Measurements from ENCODE around the gene UBE2I.

GRCh38 chr16:1350691-1351090, 41.3 kb downstream of the UBE2I start:
- TF ChIP-seq, protein P1, sequence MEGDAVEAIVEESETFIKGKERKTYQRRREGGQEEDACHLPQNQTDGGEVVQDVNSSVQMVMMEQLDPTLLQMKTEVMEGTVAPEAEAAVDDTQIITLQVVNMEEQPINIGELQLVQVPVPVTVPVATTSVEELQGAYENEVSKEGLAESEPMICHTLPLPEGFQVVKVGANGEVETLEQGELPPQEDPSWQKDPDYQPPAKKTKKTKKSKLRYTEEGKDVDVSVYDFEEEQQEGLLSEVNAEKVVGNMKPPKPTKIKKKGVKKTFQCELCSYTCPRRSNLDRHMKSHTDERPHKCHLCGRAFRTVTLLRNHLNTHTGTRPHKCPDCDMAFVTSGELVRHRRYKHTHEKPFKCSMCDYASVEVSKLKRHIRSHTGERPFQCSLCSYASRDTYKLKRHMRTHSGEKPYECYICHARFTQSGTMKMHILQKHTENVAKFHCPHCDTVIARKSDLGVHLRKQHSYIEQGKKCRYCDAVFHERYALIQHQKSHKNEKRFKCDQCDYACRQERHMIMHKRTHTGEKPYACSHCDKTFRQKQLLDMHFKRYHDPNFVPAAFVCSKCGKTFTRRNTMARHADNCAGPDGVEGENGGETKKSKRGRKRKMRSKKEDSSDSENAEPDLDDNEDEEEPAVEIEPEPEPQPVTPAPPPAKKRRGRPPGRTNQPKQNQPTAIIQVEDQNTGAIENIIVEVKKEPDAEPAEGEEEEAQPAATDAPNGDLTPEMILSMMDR (conservative IDR thresholded peaks at IDR 0.05; ENCODE audit: low read length) = no peak
- no peak for TF ChIP-seq EZH2phosphoT487 (IDR thresholded peaks at IDR 0.05; ENCODE audit: borderline replicate concordance, low read depth, low read length)

All from OCI-LY7 (cell line).